Measurements from ENCODE around the gene GBP3. TPM values are rescaled to one million over a fixed set of nuclear protein-coding genes. Genes with fewer than 3 reads are reported as not detected.
"Not testable (repeated sequence)": the region's sequence is repeated elsewhere in the genome, so short reads cannot be mapped to it uniquely, and the experiment has no call there.

The GBP3 gene
- total RNA-seq, 1 donor from 2014 or later, result 39.4 TPM

DNA sequence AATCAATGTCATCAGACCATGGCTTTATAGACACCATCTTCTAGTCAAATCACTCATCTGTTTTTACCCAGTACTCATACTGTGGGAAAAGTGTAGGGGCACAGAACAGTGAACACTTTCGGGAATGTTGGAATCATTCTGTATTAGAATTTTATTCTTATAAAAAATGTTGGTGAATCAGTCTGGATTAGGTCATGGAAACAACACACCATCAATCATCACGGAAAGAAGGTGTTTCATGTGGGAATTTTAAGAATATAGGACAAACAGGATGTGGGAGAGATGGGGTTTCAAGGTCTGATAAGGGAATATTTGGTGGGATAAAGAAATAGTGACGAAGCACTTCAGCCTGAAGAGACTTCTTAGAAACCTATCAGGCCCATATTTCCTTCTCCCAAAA, 25.1 kb upstream of the GBP3 start:
- DNase-seq (ENCODE audit: low read depth), result no peak
- TF ChIP-seq, protein P1, sequence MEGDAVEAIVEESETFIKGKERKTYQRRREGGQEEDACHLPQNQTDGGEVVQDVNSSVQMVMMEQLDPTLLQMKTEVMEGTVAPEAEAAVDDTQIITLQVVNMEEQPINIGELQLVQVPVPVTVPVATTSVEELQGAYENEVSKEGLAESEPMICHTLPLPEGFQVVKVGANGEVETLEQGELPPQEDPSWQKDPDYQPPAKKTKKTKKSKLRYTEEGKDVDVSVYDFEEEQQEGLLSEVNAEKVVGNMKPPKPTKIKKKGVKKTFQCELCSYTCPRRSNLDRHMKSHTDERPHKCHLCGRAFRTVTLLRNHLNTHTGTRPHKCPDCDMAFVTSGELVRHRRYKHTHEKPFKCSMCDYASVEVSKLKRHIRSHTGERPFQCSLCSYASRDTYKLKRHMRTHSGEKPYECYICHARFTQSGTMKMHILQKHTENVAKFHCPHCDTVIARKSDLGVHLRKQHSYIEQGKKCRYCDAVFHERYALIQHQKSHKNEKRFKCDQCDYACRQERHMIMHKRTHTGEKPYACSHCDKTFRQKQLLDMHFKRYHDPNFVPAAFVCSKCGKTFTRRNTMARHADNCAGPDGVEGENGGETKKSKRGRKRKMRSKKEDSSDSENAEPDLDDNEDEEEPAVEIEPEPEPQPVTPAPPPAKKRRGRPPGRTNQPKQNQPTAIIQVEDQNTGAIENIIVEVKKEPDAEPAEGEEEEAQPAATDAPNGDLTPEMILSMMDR (IDR thresholded peaks at IDR 0.05; ENCODE audit: insufficient read depth, low read length, poor library complexity, severe bottlenecking), result no peak
- no peaks in the 10 kb centered on the region for H3K27me3 ChIP-seq (ENCODE audit: control insufficient read depth, insufficient read depth, low read length)
- no peaks in the 10 kb centered on the region for H3K36me3 ChIP-seq (ENCODE audit: control insufficient read depth, insufficient read depth, low read length)
- H3K4me3 ChIP-seq (ENCODE audit: low read depth, low read length), result no peak overlapping the region

DNA sequence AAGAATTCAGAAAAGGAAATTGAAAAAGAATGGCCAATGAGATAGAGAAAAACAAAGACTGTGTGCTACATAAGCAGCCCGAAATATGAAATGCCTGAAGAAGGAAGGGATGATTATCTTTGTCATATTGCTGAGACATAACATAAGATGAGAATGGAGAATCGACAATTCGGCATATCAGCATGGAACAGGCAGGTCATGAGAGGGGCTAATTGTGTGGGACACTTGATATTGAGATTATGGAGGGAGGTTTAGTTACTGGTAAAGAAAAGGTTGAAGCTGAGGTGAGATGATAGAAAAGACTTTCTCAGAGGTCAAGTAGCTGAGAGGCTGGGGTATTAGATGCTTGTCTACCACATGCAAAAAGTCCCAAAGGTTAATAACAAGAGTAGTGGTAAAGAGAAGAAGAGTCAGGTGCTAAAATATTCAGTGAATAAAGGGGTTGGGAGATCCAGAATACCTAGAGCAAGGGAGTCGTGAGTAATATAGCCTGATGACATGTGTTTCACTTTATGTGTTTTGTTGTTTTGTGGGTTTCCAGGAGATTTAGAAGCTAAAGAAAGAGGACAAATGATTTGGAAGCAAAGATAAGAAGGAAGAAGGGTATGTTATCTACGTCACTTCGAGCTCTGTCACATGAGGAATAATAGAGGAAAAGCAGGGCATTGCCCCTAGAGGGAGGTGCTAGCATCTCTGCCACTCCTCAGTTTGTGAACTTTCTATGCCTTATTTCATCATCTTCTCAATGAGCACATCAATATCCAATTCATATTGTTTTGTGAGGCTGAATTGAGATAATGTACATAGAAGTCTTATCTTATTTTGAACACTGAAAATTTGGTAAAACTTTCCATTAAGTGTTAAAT, 23.9 kb upstream of the GBP3 start:
- not testable (repeated sequence) for H3K36me3 ChIP-seq (ENCODE audit: control insufficient read depth, insufficient read depth, low read length); H3K4me3 ChIP-seq (ENCODE audit: low read depth, low read length); H3K27me3 ChIP-seq (ENCODE audit: control insufficient read depth, insufficient read depth, low read length); DNase-seq (ENCODE audit: low read depth)

DNA sequence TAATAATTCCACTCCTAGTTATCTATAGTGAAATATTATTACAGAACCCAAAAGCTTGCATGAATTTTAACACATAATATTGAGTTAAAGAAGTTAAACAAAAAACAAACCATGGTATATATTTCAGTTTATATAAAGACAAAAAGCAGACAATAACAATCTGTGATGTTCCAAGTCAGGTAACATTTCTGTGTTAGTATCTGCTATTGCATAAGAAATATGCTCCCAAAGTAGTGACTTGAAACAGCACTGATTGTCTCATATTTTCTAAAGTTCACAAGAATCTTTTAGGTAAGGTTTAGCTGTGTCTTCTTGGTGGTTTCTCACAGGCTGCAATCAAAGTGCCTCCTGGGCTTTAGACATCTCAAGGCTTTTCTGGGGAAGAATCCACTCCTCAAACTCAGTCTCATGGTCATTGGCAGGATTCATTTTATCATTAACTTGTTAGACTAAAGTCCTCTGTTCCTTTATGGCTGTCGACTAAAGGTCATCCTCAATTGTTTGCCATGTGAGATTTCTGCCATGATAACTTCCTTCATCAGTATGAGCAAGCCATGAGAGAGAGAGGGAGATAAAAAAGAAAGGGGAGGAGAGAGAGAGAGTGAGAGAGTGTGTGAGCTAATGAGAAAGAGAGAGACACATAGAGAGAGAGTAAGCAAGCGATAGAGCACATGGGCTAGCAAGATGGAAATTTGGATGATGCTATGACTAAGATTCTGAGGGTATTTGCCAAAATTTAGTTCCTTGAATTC, 22.5 kb upstream of the GBP3 start:
- TF ChIP-seq, protein P1 (IDR thresholded peaks at IDR 0.05; ENCODE audit: insufficient read depth, low read length, poor library complexity, severe bottlenecking), result no peak
- H3K36me3 ChIP-seq (ENCODE audit: control insufficient read depth, insufficient read depth, low read length), result no peaks in the 10 kb centered on the region
- no peak overlapping the region for H3K4me3 ChIP-seq (ENCODE audit: low read depth, low read length)
- DNase-seq (ENCODE audit: low read depth), result no peak
- H3K27me3 ChIP-seq (ENCODE audit: control insufficient read depth, insufficient read depth, low read length), result no peaks in the 10 kb centered on the region

DNA sequence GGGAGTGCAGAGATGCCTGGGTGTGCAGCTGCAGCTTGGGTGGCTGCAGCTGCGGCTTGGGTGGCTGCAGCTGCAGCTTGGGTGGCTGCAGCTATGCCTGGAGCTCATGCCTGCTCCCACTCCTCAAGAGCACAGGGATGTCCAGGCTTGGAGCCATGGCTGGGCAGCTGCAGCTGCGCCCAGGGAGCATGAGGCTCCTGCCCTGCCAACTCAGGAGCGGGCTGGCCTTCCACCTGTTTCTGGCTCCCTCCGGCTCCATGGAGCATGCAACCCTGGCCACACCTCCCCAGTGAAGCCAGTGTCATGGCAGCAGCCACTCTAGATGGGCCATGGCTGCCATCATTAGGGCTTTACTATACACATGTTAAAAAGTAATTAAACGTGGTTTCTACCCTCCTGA, 21.3 kb upstream of the GBP3 start:
- Histone ChIP-seq H3K4me3 (ENCODE audit: low read depth, low read length) (no peak overlapping the region), H3K36me3 (ENCODE audit: control insufficient read depth, insufficient read depth, low read length) (no peaks in the 10 kb centered on the region), H3K27me3 (ENCODE audit: control insufficient read depth, insufficient read depth, low read length) (no peaks in the 10 kb centered on the region)
- DNase-seq (ENCODE audit: low read depth), result no peak
- TF ChIP-seq, protein P1 (IDR thresholded peaks at IDR 0.05; ENCODE audit: insufficient read depth, low read length, poor library complexity, severe bottlenecking), result no peak

DNA sequence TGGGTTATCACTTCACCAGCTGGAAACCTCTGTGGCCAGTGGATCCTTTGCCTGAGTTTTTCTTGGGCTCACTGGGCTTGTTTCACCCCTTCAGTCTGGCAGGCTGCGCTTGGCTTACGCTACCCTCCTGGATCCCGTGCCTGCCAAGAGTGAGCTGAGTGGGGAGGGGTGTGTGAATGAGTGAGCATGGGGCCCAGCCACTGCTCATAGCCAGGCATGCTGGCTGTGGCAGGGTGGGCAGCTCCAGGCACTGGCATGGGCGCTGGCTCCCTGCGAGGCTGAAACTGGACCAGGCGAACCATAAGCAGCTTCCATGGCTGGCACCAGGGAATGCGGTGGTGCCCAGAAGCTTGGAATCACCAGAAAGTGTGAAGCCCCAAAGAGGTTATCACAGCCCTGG, 19.8 kb upstream of the GBP3 start:
- no peak overlapping the region for H3K4me3 ChIP-seq (ENCODE audit: low read depth, low read length)
- no peak for DNase-seq (ENCODE audit: low read depth)
- no peaks in the 10 kb centered on the region for H3K27me3 ChIP-seq (ENCODE audit: control insufficient read depth, insufficient read depth, low read length)
- H3K36me3 ChIP-seq (ENCODE audit: control insufficient read depth, insufficient read depth, low read length), result no peaks in the 10 kb centered on the region
- TF ChIP-seq, protein P1 (IDR thresholded peaks at IDR 0.05; ENCODE audit: insufficient read depth, low read length, poor library complexity, severe bottlenecking), result no peak

DNA sequence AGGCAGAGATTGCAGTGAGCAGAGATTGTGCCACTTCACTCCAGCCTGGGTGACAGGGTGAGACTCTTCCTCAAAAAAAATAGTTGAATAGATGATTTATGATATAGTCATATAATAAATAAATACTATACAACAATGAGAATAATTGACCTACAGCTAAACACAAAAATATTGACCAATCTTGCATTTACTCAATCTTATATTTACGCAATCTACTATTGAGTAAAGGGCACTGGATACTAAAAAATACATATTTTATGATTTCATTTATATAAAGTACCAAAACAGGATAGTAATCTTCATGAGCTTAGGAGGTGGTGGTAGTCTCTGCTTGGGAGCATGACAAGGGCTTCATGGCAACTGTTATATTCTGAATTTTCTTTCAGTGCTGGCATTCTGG, 19.1 kb upstream of the GBP3 start:
- no peak for DNase-seq (ENCODE audit: low read depth)
- TF ChIP-seq, protein P1 (IDR thresholded peaks at IDR 0.05; ENCODE audit: insufficient read depth, low read length, poor library complexity, severe bottlenecking), result no peak
- no peaks in the 10 kb centered on the region for H3K27me3 ChIP-seq (ENCODE audit: control insufficient read depth, insufficient read depth, low read length)
- no peaks in the 10 kb centered on the region for H3K36me3 ChIP-seq (ENCODE audit: control insufficient read depth, insufficient read depth, low read length)
- no peak overlapping the region for H3K4me3 ChIP-seq (ENCODE audit: low read depth, low read length)
